ENCODE data around the gene CD55. TPM values are rescaled to one million over a fixed set of nuclear protein-coding genes. Genes with fewer than 3 reads are reported as not detected.

CD55 gene
- polyA plus RNA-seq, 1 of the 3 experiments (the other 2 are of a cell fraction), result 10.4 TPM

- H3K4me1 ChIP-seq (ENCODE audit: control insufficient read depth in 1 of 2, insufficient read depth in 2 of 2, low read depth in 1 of 2, low read length in 1 of 2), result no peaks in the 10 kb centered on the region
- ChIA-PET CTCF (no interaction called here), POLR2A (no interaction called here)
- DNase-seq, result no peak
- H3K36me3 ChIP-seq (replicated peaks in 1 of 2; ENCODE audit: control insufficient read depth in 1 of 2, insufficient read depth in 2 of 2, low read length in 1 of 2), result no peaks in the 10 kb centered on the region
- no peak overlapping the region for H2AFZ ChIP-seq (ENCODE audit: low read depth)
- H3K27ac ChIP-seq (ENCODE audit: low read depth in 2 of 2, low read length in 1 of 2), result no peak overlapping the region
- H3F3A ChIP-seq (replicated peaks; ENCODE audit: insufficient read depth), result no peaks in the 10 kb centered on the region
- no peaks in the 10 kb centered on the region for H3K9me3 ChIP-seq
- H3K9me2 ChIP-seq, result no peaks in the 10 kb centered on the region
- H3K4me2 ChIP-seq, result no peak overlapping the region
- no peak for TF ChIP-seq CHD2 (IDR thresholded peaks at IDR 0.05; ENCODE audit: low read length, partially characterized antibody)
- no peak for TF ChIP-seq POLR2AphosphoS5 (IDR thresholded peaks at IDR 0.05; ENCODE audit: low read depth, low read length)
- TF ChIP-seq TEAD4 (IDR thresholded peaks at IDR 0.05; ENCODE audit: borderline replicate concordance, insufficient read depth), result no peak
- TF ChIP-seq RCOR1 (IDR thresholded peaks at IDR 0.05; ENCODE audit: low read length), result no peak
- TF ChIP-seq TCF12 (IDR thresholded peaks at IDR 0.05), result no peak
- no peak for TF ChIP-seq GATA2 (CRISPR knock-in tag; IDR thresholded peaks at IDR 0.05)
- TF ChIP-seq REST (IDR thresholded peaks at IDR 0.05; ENCODE audit: low read depth, low read length), result no peak
- no peak for TF ChIP-seq ELF1 (IDR thresholded peaks at IDR 0.05)
- TF ChIP-seq, protein P1, sequence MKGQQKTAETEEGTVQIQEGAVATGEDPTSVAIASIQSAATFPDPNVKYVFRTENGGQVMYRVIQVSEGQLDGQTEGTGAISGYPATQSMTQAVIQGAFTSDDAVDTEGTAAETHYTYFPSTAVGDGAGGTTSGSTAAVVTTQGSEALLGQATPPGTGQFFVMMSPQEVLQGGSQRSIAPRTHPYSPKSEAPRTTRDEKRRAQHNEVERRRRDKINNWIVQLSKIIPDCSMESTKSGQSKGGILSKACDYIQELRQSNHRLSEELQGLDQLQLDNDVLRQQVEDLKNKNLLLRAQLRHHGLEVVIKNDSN (IDR thresholded peaks at IDR 0.05; ENCODE audit: borderline replicate concordance, low read depth), result no peak
- TF ChIP-seq, protein P2, sequence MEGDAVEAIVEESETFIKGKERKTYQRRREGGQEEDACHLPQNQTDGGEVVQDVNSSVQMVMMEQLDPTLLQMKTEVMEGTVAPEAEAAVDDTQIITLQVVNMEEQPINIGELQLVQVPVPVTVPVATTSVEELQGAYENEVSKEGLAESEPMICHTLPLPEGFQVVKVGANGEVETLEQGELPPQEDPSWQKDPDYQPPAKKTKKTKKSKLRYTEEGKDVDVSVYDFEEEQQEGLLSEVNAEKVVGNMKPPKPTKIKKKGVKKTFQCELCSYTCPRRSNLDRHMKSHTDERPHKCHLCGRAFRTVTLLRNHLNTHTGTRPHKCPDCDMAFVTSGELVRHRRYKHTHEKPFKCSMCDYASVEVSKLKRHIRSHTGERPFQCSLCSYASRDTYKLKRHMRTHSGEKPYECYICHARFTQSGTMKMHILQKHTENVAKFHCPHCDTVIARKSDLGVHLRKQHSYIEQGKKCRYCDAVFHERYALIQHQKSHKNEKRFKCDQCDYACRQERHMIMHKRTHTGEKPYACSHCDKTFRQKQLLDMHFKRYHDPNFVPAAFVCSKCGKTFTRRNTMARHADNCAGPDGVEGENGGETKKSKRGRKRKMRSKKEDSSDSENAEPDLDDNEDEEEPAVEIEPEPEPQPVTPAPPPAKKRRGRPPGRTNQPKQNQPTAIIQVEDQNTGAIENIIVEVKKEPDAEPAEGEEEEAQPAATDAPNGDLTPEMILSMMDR (IDR thresholded peaks at IDR 0.05), result no peak
- TF ChIP-seq USF2 (IDR thresholded peaks at IDR 0.05; ENCODE audit: borderline replicate concordance, low read depth, low read length), result no peak
- TF ChIP-seq, protein P3, sequence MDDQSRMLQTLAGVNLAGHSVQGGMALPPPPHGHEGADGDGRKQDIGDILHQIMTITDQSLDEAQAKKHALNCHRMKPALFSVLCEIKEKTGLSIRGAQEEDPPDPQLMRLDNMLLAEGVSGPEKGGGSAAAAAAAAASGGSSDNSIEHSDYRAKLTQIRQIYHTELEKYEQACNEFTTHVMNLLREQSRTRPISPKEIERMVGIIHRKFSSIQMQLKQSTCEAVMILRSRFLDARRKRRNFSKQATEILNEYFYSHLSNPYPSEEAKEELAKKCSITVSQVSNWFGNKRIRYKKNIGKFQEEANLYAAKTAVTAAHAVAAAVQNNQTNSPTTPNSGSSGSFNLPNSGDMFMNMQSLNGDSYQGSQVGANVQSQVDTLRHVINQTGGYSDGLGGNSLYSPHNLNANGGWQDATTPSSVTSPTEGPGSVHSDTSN (IDR thresholded peaks at IDR 0.05), result no peak
- no peak for TF ChIP-seq NFIC (IDR thresholded peaks at IDR 0.05; ENCODE audit: borderline replicate concordance)
- no peak overlapping the region for H3K9ac ChIP-seq
- H3K4me3 ChIP-seq (ENCODE audit: low read depth in 2 of 2, low read length in 1 of 2), result no peak overlapping the region
- H3K79me2 ChIP-seq (ENCODE audit: insufficient read depth), result no peaks in the 10 kb centered on the region
- no peaks in the 10 kb centered on the region for H4K20me1 ChIP-seq (ENCODE audit: insufficient read depth)
- WGBS (ENCODE audit: low lambda C conversion rate), result 83% methylated on average over 2 of the region's 2 CpGs
- H3K27me3 ChIP-seq (ENCODE audit: insufficient read depth), result no peaks in the 10 kb centered on the region
Observed at GRCh38 chr1:207344221-207344620, 22.7 kb downstream of the CD55 start.
